HepG2 (cell line): ENCODE measurements around the gene STXBP4. TPM values are rescaled to one million over a fixed set of nuclear protein-coding genes. Genes with fewer than 3 reads are reported as not detected.
A peak's percentile ranks its signal among the peaks of the same experiment; 100 is the strongest.

Source experiments
- CCAR2 ChIP-seq: fragments of 200-400 bp; formaldehyde crosslinking; optimal IDR thresholded peaks from 2 replicates; pipeline ENCODE3; 2018; ENCODE audit warnings: low read depth, mild to moderate bottlenecking, low read length, moderate library complexity
- ETV5 ChIP-seq: IDR thresholded peaks from 2 replicates; pipeline ENCODE4 v1.6.1; 2018; ENCODE audit warnings: missing biosample characterization, missing genetic modification reagents, inconsistent platforms, borderline replicate concordance
- FOXC1 ChIP-seq: sonication (generic); formaldehyde crosslinking; IDR thresholded peaks from 2 replicates; pipeline ENCODE4 v1.8.0; 2022; ENCODE audit warnings: mild to moderate bottlenecking, missing genetic modification reagents, borderline replicate concordance
- JDP2 ChIP-seq: sonication (generic); formaldehyde crosslinking; IDR thresholded peaks from 2 replicates; pipeline ENCODE4 v1.8.1; 2022; ENCODE audit warnings: missing genetic modification reagents, borderline replicate concordance
- KDM5B ChIP-seq: sonication (generic); formaldehyde crosslinking; IDR thresholded peaks from 2 replicates; pipeline ENCODE4 v1.4.0; 2020; ENCODE audit warnings: missing genetic modification reagents, mild to moderate bottlenecking, borderline replicate concordance
- PAXIP1 ChIP-seq: sonication (generic); formaldehyde crosslinking; conservative IDR thresholded peaks from 2 replicates; pipeline ENCODE4 v1.4.0; 2020; ENCODE audit warnings: mild to moderate bottlenecking, missing genetic modification reagents, moderate library complexity
- SCMH1 ChIP-seq: sonication (generic); formaldehyde crosslinking; IDR thresholded peaks from 2 replicates; pipeline ENCODE4 v1.9.0; 2021; ENCODE audit warnings: missing genetic modification reagents, mild to moderate bottlenecking, borderline replicate concordance
- SMARCE1 ChIP-seq: fragments of 450-650 bp; IDR thresholded peaks from 2 replicates; pipeline ENCODE4 v1.6.1; 2017; ENCODE audit warnings: borderline replicate concordance
- STAT6 ChIP-seq: sonication (generic); formaldehyde crosslinking; IDR thresholded peaks from 2 replicates; pipeline ENCODE4 v1.4.0; 2020; ENCODE audit warnings: missing genetic modification reagents, mild to moderate bottlenecking, borderline replicate concordance
- ZBTB25 ChIP-seq: IDR thresholded peaks from 2 replicates; pipeline ENCODE4 v1.6.1; 2018; ENCODE audit warnings: missing genetic modification reagents
- ZKSCAN5 ChIP-seq: sonication (generic); formaldehyde crosslinking; IDR thresholded peaks from 2 replicates; pipeline ENCODE4 v1.5.1; 2020; ENCODE audit warnings: mild to moderate bottlenecking, missing genetic modification reagents
- ZNF142 ChIP-seq: sonication (generic); formaldehyde crosslinking; IDR thresholded peaks from 2 replicates; pipeline ENCODE4 v1.4.0; 2020; ENCODE audit warnings: missing genetic modification reagents
- ZNF30 ChIP-seq: sonication (generic); formaldehyde crosslinking; IDR thresholded peaks from 2 replicates; pipeline ENCODE4 v1.5.0; 2020; ENCODE audit warnings: mild to moderate bottlenecking, missing genetic modification reagents
- ZNF546 ChIP-seq: sonication (generic); formaldehyde crosslinking; conservative IDR thresholded peaks from 2 replicates; pipeline ENCODE4 v1.8.1; 2023; ENCODE audit warnings: mild to moderate bottlenecking, missing genetic modification reagents
- ZSCAN12 ChIP-seq: sonication (generic); formaldehyde crosslinking; IDR thresholded peaks from 2 replicates; pipeline ENCODE4 v1.9.0; 2021; ENCODE audit warnings: mild to moderate bottlenecking, missing genetic modification reagents
- polyA plus RNA-seq, 8 experiments: library from polyadenylated mRNA; depleted of rRNA in 3 of 8; stranded (reverse) in 7 of 8; unstranded in 1 of 8; fragments of >200 nt; fragmentation: Illumina TruSeq in 4 of 8; extraction: Trizol in 4 of 8; gene quantifications; 2 replicates each; pipeline versions ENCODE4 v1.2.1 to v1.2.3, GENCODE V29; 2011 to 2016; ENCODE audit warnings: low read depth in 4 of 8, missing spikeins in 1 of 8, mixed read lengths in 1 of 8; ENCODE audit not compliant: insufficient read depth in 1 of 8
- total RNA-seq, 5 experiments: library from RNA; depleted of rRNA; stranded (reverse); fragments of >200 nt; fragmentation: Illumina TruSeq; extraction: Trizol; gene quantifications; 2 replicates each; pipeline ENCODE4 v1.2.3, GENCODE V29; 2016; ENCODE audit warnings: low read depth in 1 of 5

Gene STXBP4
- total and polyA plus RNA-seq, 2 of the 13 experiments (the other 11 are each of a cell fraction or from before 2014, with no cell fraction given): 8.5 to 36.1 TPM

- TF ChIP-seq JDP2 (CRISPR knock-in tag) (no peak), STAT6 (CRISPR knock-in tag) (no peak), PAXIP1 (peak; percentile 9; the same call in 1 of the 2 replicates), KDM5B (no peak), ZNF142 (CRISPR knock-in tag) (0 out of 2 replicates have a peak, but pooled peaks have one; percentile 2), ZSCAN12 (no peak), SCMH1 (CRISPR knock-in tag) (no peak), ZBTB25 (CRISPR knock-in tag) (peak; percentile 20), SMARCE1 (no peak), ZNF30 (CRISPR knock-in tag) (no peak), ZKSCAN5 (no peak), FOXC1 (CRISPR knock-in tag) (peak; percentile 0; the same call in 1 of the 2 replicates), CCAR2 (no peak), ZNF546 (CRISPR knock-in tag) (no peak; the same call in 1 of the 2 replicates), ETV5 (no peak)
Measured at GRCh38 chr17:54968988-54969332, 395 bp downstream of the STXBP4 start (continued).
